H1 (cell line): ENCODE data around the gene CCDC171. TPM values are rescaled to one million over a fixed set of nuclear protein-coding genes. Genes with fewer than 3 reads are reported as not detected.

Experiments
- JUND ChIP-seq: IDR thresholded peaks from 2 replicates; pipeline ENCODE4 v1.6.1; 2011; ENCODE audit warnings: mild to moderate bottlenecking, improper control_type of control experiment, low read length
- POLR2AphosphoS5 ChIP-seq: IDR thresholded peaks from 2 replicates; pipeline ENCODE4 v1.6.1; 2011; ENCODE audit warnings: low read depth, low read length
- RAD21 ChIP-seq, 2 experiments: IDR thresholded peaks in 1 of 2; conservative IDR thresholded peaks in 1 of 2; 2 replicates each; pipeline ENCODE4 v1.6.1; 2011; ENCODE audit warnings: low read depth in 2 of 2, low read length in 2 of 2, improper control_type of control experiment in 1 of 2, inconsistent platforms in 1 of 2, mild to moderate bottlenecking in 1 of 2, moderate library complexity in 1 of 2
- RBBP5 ChIP-seq: IDR thresholded peaks from 2 replicates; pipeline ENCODE4 v1.7.1; 2012; ENCODE audit warnings: low read depth, mild to moderate bottlenecking, inconsistent platforms, low read length, moderate library complexity, borderline replicate concordance
- polyA plus RNA-seq, 7 experiments: library from polyadenylated mRNA; depleted of rRNA in 3 of 7; stranded (reverse) in 5 of 7; unstranded in 2 of 7; fragments of >200 nt in 5 of 7; fragments of 200-250 nt in 2 of 7; gene quantifications; 1 replicate in 5 of 7; 2 replicates in 1 of 7; 4 replicates in 1 of 7; pipeline versions ENCODE4 v1.2.1 to v1.2.3, GENCODE V29; 2011 to 2013; ENCODE audit warnings: missing spikeins in 2 of 7, mixed read lengths in 2 of 7
- total RNA-seq: library from RNA; stranded (reverse); fragmentation: NEBNext Ultra II Directional; extraction: Animal tissue kit (Norgen Biotek cat#: 25700); gene quantifications from 2 replicates; pipeline ENCODE4 v1.2.1, GENCODE V29; 2021
- TF ChIP-seq, protein P1 (sequence below): fragments of 300-600 bp; sonication (generic); IDR thresholded peaks from 2 replicates; pipeline ENCODE4 v1.7.1; 2012; ENCODE audit warnings: low read length, moderate library complexity, mild to moderate bottlenecking, inconsistent platforms; ENCODE audit not compliant: insufficient replicate concordance
- TF ChIP-seq, protein P2 (sequence below): IDR thresholded peaks from 2 replicates; pipeline ENCODE4 v1.6.1; 2011; ENCODE audit warnings: low read depth, mild to moderate bottlenecking, low read length; ENCODE audit not compliant: insufficient read depth

CCDC171 gene
- total and polyA plus RNA-seq, 2 of the 8 experiments (the other 6 are each of a cell fraction or from before 2014, with no cell fraction given): 0.83 to 2.3 TPM

DNA sequence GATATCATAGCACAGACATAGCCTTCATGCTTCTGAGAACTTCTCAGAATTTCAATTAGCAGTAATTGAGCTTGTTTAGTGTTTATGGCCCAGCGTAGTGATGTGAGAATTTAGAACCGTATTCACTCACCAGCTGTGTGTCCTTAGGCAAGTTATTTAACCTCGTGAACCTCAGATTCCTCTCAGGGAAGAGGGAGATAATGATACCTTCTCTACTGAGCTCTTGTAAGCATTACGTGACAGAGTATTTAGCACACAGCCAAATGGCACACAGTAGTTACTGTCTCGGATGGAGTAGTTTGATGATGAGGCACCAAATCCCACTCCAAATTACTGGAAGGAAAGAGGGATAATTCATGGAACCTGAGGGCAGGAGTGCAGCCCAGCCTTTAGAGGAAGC, 429.3 kb downstream of the CCDC171 start (continued):
- TF ChIP-seq, protein P1, sequence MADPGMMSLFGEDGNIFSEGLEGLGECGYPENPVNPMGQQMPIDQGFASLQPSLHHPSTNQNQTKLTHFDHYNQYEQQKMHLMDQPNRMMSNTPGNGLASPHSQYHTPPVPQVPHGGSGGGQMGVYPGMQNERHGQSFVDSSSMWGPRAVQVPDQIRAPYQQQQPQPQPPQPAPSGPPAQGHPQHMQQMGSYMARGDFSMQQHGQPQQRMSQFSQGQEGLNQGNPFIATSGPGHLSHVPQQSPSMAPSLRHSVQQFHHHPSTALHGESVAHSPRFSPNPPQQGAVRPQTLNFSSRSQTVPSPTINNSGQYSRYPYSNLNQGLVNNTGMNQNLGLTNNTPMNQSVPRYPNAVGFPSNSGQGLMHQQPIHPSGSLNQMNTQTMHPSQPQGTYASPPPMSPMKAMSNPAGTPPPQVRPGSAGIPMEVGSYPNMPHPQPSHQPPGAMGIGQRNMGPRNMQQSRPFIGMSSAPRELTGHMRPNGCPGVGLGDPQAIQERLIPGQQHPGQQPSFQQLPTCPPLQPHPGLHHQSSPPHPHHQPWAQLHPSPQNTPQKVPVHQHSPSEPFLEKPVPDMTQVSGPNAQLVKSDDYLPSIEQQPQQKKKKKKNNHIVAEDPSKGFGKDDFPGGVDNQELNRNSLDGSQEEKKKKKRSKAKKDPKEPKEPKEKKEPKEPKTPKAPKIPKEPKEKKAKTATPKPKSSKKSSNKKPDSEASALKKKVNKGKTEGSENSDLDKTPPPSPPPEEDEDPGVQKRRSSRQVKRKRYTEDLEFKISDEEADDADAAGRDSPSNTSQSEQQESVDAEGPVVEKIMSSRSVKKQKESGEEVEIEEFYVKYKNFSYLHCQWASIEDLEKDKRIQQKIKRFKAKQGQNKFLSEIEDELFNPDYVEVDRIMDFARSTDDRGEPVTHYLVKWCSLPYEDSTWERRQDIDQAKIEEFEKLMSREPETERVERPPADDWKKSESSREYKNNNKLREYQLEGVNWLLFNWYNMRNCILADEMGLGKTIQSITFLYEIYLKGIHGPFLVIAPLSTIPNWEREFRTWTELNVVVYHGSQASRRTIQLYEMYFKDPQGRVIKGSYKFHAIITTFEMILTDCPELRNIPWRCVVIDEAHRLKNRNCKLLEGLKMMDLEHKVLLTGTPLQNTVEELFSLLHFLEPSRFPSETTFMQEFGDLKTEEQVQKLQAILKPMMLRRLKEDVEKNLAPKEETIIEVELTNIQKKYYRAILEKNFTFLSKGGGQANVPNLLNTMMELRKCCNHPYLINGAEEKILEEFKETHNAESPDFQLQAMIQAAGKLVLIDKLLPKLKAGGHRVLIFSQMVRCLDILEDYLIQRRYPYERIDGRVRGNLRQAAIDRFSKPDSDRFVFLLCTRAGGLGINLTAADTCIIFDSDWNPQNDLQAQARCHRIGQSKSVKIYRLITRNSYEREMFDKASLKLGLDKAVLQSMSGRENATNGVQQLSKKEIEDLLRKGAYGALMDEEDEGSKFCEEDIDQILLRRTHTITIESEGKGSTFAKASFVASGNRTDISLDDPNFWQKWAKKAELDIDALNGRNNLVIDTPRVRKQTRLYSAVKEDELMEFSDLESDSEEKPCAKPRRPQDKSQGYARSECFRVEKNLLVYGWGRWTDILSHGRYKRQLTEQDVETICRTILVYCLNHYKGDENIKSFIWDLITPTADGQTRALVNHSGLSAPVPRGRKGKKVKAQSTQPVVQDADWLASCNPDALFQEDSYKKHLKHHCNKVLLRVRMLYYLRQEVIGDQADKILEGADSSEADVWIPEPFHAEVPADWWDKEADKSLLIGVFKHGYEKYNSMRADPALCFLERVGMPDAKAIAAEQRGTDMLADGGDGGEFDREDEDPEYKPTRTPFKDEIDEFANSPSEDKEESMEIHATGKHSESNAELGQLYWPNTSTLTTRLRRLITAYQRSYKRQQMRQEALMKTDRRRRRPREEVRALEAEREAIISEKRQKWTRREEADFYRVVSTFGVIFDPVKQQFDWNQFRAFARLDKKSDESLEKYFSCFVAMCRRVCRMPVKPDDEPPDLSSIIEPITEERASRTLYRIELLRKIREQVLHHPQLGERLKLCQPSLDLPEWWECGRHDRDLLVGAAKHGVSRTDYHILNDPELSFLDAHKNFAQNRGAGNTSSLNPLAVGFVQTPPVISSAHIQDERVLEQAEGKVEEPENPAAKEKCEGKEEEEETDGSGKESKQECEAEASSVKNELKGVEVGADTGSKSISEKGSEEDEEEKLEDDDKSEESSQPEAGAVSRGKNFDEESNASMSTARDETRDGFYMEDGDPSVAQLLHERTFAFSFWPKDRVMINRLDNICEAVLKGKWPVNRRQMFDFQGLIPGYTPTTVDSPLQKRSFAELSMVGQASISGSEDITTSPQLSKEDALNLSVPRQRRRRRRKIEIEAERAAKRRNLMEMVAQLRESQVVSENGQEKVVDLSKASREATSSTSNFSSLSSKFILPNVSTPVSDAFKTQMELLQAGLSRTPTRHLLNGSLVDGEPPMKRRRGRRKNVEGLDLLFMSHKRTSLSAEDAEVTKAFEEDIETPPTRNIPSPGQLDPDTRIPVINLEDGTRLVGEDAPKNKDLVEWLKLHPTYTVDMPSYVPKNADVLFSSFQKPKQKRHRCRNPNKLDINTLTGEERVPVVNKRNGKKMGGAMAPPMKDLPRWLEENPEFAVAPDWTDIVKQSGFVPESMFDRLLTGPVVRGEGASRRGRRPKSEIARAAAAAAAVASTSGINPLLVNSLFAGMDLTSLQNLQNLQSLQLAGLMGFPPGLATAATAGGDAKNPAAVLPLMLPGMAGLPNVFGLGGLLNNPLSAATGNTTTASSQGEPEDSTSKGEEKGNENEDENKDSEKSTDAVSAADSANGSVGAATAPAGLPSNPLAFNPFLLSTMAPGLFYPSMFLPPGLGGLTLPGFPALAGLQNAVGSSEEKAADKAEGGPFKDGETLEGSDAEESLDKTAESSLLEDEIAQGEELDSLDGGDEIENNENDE: no peak
- TF ChIP-seq POLR2AphosphoS5: no peak
- TF ChIP-seq JUND: no peak
- no peak for TF ChIP-seq RBBP5
- no peak for TF ChIP-seq RAD21 (IDR thresholded peaks at IDR 0.05 in 1 of 2, conservative IDR thresholded peaks at IDR 0.05 in 1 of 2; ENCODE audit: low read depth in 2 of 2, low read length in 2 of 2)
- TF ChIP-seq, protein P2, sequence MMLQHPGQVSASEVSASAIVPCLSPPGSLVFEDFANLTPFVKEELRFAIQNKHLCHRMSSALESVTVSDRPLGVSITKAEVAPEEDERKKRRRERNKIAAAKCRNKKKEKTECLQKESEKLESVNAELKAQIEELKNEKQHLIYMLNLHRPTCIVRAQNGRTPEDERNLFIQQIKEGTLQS: no peak
